Body of pancreas (tissue), 4 donors: ENCODE measurements around the gene ARHGAP27.

Experiments
- CTCF ChIP-seq, 7 experiments: fragments of 450-650 bp in 4 of 7; fragments of 200-600 bp in 3 of 7; sonication (generic) in 3 of 7; IDR thresholded peaks; one replicate each; pipeline ENCODE4 v1.5.1; 2016 to 2019; ENCODE audit warnings: antibody characterized with exemption in 7 of 7
- POLR2A ChIP-seq, 3 donors: fragments of 450-650 bp; IDR thresholded peaks; one replicate each; pipeline ENCODE4 v1.6.1; 2016; ENCODE audit warnings: antibody characterized with exemption in 3 of 3, mild to moderate bottlenecking in 2 of 3

GRCh38 chr17:45393411-45393810 is 39.3 kb downstream of the ARHGAP27 start:
- TF ChIP-seq CTCF (IDR thresholded peaks at IDR 0.05), result no peak
- no peak for TF ChIP-seq POLR2A (IDR thresholded peaks at IDR 0.05)
